Measurements from ENCODE around the gene VIPR1.

The VIPR1 gene

GRCh38 chr3:42493126-42493797 lies 9.2 kb upstream of the VIPR1 start:
- TF ChIP-seq ARNT (IDR thresholded peaks at IDR 0.05), result no peak
- no peak for DNase-seq (ENCODE audit: extremely low spot score)
- ChIA-PET CTCF (no interaction called here), POLR2A (no interaction called here)

- CTCF ChIA-PET, result no interaction called here
- TF ChIP-seq NFRKB (IDR thresholded peaks at IDR 0.05) (no peak), CTBP1 (IDR thresholded peaks at IDR 0.05; ENCODE audit: borderline replicate concordance) (no peak), HDGF (IDR thresholded peaks at IDR 0.05; ENCODE audit: borderline replicate concordance) (no peak), FOXM1 (IDR thresholded peaks at IDR 0.05; ENCODE audit: borderline replicate concordance) (no peak), L3MBTL2 (conservative IDR thresholded peaks at IDR 0.05) (no peak), LEF1 (IDR thresholded peaks at IDR 0.05; ENCODE audit: borderline replicate concordance) (no peak), ARNT (IDR thresholded peaks at IDR 0.05) (no peak), FOXK2 (IDR thresholded peaks at IDR 0.05) (no peak), TARDBP (IDR thresholded peaks at IDR 0.05) (no peak), SUZ12 (IDR thresholded peaks at IDR 0.05) (no peak), SP1 (IDR thresholded peaks at IDR 0.05) (no peak), ZNF384 (IDR thresholded peaks at IDR 0.05) (no peak), FOXA1 (IDR thresholded peaks at IDR 0.05) (no peak), ELF4 (IDR thresholded peaks at IDR 0.05) (no peak), BHLHE40 (IDR thresholded peaks at IDR 0.05; ENCODE audit: borderline replicate concordance) (no peak), PKNOX1 (IDR thresholded peaks at IDR 0.05) (no peak)
Measured at GRCh38 chr3:42493798-42494151, 8.7 kb upstream of the VIPR1 start.

GRCh38 chr3:42495393-42495792 lies 7.0 kb upstream of the VIPR1 start:
- ChIA-PET POLR2A (no interaction called here), CTCF (no interaction called here)
- TF ChIP-seq SP1 (IDR thresholded peaks at IDR 0.05), result no peak
- no peak for TF ChIP-seq FOXM1 (IDR thresholded peaks at IDR 0.05; ENCODE audit: borderline replicate concordance)
- TF ChIP-seq ARNT (IDR thresholded peaks at IDR 0.05), result no peak
- TF ChIP-seq FOXK2 (IDR thresholded peaks at IDR 0.05), result no peak
- TF ChIP-seq NFRKB (IDR thresholded peaks at IDR 0.05), result no peak
- TF ChIP-seq SUZ12 (IDR thresholded peaks at IDR 0.05), result no peak
- TF ChIP-seq BHLHE40 (IDR thresholded peaks at IDR 0.05; ENCODE audit: borderline replicate concordance), result no peak
- TF ChIP-seq LEF1 (IDR thresholded peaks at IDR 0.05; ENCODE audit: borderline replicate concordance), result no peak
- no peak for TF ChIP-seq ELF4 (IDR thresholded peaks at IDR 0.05)
- TF ChIP-seq FOXA1 (IDR thresholded peaks at IDR 0.05), result no peak
- TF ChIP-seq TARDBP (IDR thresholded peaks at IDR 0.05), result no peak
- no peak for TF ChIP-seq L3MBTL2 (conservative IDR thresholded peaks at IDR 0.05)
- TF ChIP-seq PKNOX1 (IDR thresholded peaks at IDR 0.05), result no peak
- TF ChIP-seq ZNF384 (IDR thresholded peaks at IDR 0.05), result no peak
- no peak for TF ChIP-seq HDGF (IDR thresholded peaks at IDR 0.05; ENCODE audit: borderline replicate concordance)
- no peak for TF ChIP-seq CTBP1 (IDR thresholded peaks at IDR 0.05; ENCODE audit: borderline replicate concordance)
- DNase-seq (ENCODE audit: extremely low spot score), result no peak

More at GRCh38 chr3:42493798-42494151, 8.7 kb upstream of the VIPR1 start:
- POLR2A ChIA-PET, result no interaction called here
- DNase-seq (ENCODE audit: extremely low spot score), result no peak

- CTCF ChIA-PET, result no interaction called here
- POLR2A ChIA-PET, result interaction anchor here (1.0 kb wide), 1 partner anchor 103 kb away, joined by 3 read pairs; the partner anchor contains the start of gene NKTR
- no peak for TF ChIP-seq TARDBP (IDR thresholded peaks at IDR 0.05)
- no peak for TF ChIP-seq SUZ12 (IDR thresholded peaks at IDR 0.05)
- peak; percentile 94; the same call in 1 of the 2 replicates for TF ChIP-seq HDGF (IDR thresholded peaks at IDR 0.05; ENCODE audit: borderline replicate concordance)
- peak; percentile 100 for TF ChIP-seq ARNT (IDR thresholded peaks at IDR 0.05)
- TF ChIP-seq CTBP1 (IDR thresholded peaks at IDR 0.05; ENCODE audit: borderline replicate concordance), result peak; percentile 62; the same call in 1 of the 2 replicates
- TF ChIP-seq ELF4 (IDR thresholded peaks at IDR 0.05), result no peak
- no peak for TF ChIP-seq FOXM1 (IDR thresholded peaks at IDR 0.05; ENCODE audit: borderline replicate concordance)
- peak; percentile 83 for DNase-seq (ENCODE audit: extremely low spot score)
Measured at GRCh38 chr3:42497009-42497731, 5.3 kb upstream of the VIPR1 start.

- ChIA-PET CTCF (interaction anchor here (0.6 to 0.7 kb wide), 2 partner anchors 52 to 273 kb away, joined by 3 read pairs; no protein-coding TSS in a partner anchor), POLR2A (interaction anchor here (1.0 kb wide), 1 partner anchor 102 kb away, joined by 3 read pairs; the partner anchor contains the start of gene NKTR)
- DNase-seq (ENCODE audit: extremely low spot score), result no peak
- TF ChIP-seq TARDBP (IDR thresholded peaks at IDR 0.05) (no peak), ZNF384 (IDR thresholded peaks at IDR 0.05) (no peak), L3MBTL2 (conservative IDR thresholded peaks at IDR 0.05) (no peak), BHLHE40 (IDR thresholded peaks at IDR 0.05; ENCODE audit: borderline replicate concordance) (no peak), FOXA1 (IDR thresholded peaks at IDR 0.05) (no peak), ELF4 (IDR thresholded peaks at IDR 0.05) (no peak), ARNT (IDR thresholded peaks at IDR 0.05) (no peak), LEF1 (IDR thresholded peaks at IDR 0.05; ENCODE audit: borderline replicate concordance) (no peak), SP1 (IDR thresholded peaks at IDR 0.05) (no peak), FOXM1 (IDR thresholded peaks at IDR 0.05; ENCODE audit: borderline replicate concordance) (no peak), PKNOX1 (IDR thresholded peaks at IDR 0.05) (no peak), HDGF (IDR thresholded peaks at IDR 0.05; ENCODE audit: borderline replicate concordance) (no peak), FOXK2 (IDR thresholded peaks at IDR 0.05) (no peak), CTBP1 (IDR thresholded peaks at IDR 0.05; ENCODE audit: borderline replicate concordance) (no peak), SUZ12 (IDR thresholded peaks at IDR 0.05) (no peak)
Measured at GRCh38 chr3:42498034-42498433, 4.4 kb upstream of the VIPR1 start.
